ENCODE results near the gene HMCES.

HMCES gene

GRCh38 chr3:129324855-129325254 is 46.2 kb downstream of the HMCES start:
- H2AFZ ChIP-seq (ENCODE audit: low read depth, low read length): no peak overlapping the region
- H3K27me3 ChIP-seq (ENCODE audit: low read depth, low read length): peaks cover 19% of the 10 kb centered on the region
- H3K9ac ChIP-seq (ENCODE audit: low read length): no peak overlapping the region
- H3K9me3 ChIP-seq (ENCODE audit: insufficient read depth, low read length): no peaks in the 10 kb centered on the region
- no peaks in the 10 kb centered on the region for H3K36me3 ChIP-seq (replicated peaks; ENCODE audit: low read depth, low read length)
- H3K4me3 ChIP-seq (ENCODE audit: low read length): no peak overlapping the region
- no peak overlapping the region for H3K27ac ChIP-seq (ENCODE audit: low read length)
- no peaks in the 10 kb centered on the region for H3K79me2 ChIP-seq (ENCODE audit: low read length)
- TF ChIP-seq, protein P1, sequence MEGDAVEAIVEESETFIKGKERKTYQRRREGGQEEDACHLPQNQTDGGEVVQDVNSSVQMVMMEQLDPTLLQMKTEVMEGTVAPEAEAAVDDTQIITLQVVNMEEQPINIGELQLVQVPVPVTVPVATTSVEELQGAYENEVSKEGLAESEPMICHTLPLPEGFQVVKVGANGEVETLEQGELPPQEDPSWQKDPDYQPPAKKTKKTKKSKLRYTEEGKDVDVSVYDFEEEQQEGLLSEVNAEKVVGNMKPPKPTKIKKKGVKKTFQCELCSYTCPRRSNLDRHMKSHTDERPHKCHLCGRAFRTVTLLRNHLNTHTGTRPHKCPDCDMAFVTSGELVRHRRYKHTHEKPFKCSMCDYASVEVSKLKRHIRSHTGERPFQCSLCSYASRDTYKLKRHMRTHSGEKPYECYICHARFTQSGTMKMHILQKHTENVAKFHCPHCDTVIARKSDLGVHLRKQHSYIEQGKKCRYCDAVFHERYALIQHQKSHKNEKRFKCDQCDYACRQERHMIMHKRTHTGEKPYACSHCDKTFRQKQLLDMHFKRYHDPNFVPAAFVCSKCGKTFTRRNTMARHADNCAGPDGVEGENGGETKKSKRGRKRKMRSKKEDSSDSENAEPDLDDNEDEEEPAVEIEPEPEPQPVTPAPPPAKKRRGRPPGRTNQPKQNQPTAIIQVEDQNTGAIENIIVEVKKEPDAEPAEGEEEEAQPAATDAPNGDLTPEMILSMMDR (IDR thresholded peaks at IDR 0.05; ENCODE audit: low read depth, low read length): no peak
- no peak for TF ChIP-seq EZH2phosphoT487 (IDR thresholded peaks at IDR 0.05; ENCODE audit: low read depth)
- H4K20me1 ChIP-seq (ENCODE audit: insufficient read depth, low read length): no peaks in the 10 kb centered on the region
- no peak overlapping the region for H3K4me2 ChIP-seq (ENCODE audit: low read length)
- H3K4me1 ChIP-seq (ENCODE audit: low read length): peaks cover 4% of the 10 kb centered on the region; the same call in 1 of the 2 replicates

- no peaks in the 10 kb centered on the region for H3K79me2 ChIP-seq (ENCODE audit: low read length)
- H3K27me3 ChIP-seq (ENCODE audit: low read depth, low read length): peaks cover 21% of the 10 kb centered on the region
- H3K36me3 ChIP-seq (replicated peaks; ENCODE audit: low read depth, low read length): no peaks in the 10 kb centered on the region
- H2AFZ ChIP-seq (ENCODE audit: low read depth, low read length): no peak overlapping the region
- peaks cover 6% of the 10 kb centered on the region for H3K4me1 ChIP-seq (ENCODE audit: low read length)
- H3K4me2 ChIP-seq (ENCODE audit: low read length): no peak overlapping the region
- no peak overlapping the region for H3K4me3 ChIP-seq (ENCODE audit: low read length)
- TF ChIP-seq EZH2phosphoT487 (IDR thresholded peaks at IDR 0.05; ENCODE audit: low read depth): no peak
- TF ChIP-seq, protein P1 (IDR thresholded peaks at IDR 0.05; ENCODE audit: low read depth, low read length): no peak
- H3K9me3 ChIP-seq (ENCODE audit: insufficient read depth, low read length): no peaks in the 10 kb centered on the region
- no peaks in the 10 kb centered on the region for H4K20me1 ChIP-seq (ENCODE audit: insufficient read depth, low read length)
- H3K9ac ChIP-seq (ENCODE audit: low read length): no peak overlapping the region
- no peak overlapping the region for H3K27ac ChIP-seq (ENCODE audit: low read length)
Measured at GRCh38 chr3:129325383-129325782, 46.7 kb downstream of the HMCES start.

- no peak overlapping the region for H3K4me2 ChIP-seq (ENCODE audit: low read length)
- H2AFZ ChIP-seq (ENCODE audit: low read depth, low read length): no peak overlapping the region
- H3K36me3 ChIP-seq (replicated peaks; ENCODE audit: low read depth, low read length): no peaks in the 10 kb centered on the region
Measured at GRCh38 chr3:129326138-129326537, 47.5 kb downstream of the HMCES start.

DNA sequence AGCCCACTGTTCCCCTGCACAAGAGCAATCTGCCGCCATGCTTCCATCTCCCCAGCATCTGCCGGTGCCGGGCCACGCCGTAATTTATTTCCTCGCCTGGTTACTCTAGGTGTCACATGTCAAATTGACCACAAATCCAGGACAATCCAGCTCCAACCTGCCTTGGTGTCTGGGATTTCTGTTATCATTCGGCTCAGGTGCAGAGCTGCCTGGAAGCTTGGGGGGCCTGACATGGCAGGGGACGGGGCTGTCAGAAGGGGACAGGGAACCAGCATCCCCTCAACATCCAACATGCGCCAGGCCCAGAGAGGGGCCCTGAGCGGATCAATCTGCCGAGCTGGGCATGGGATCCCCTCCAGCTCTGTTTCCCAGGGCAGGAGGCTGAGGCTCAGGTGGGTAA is 47.9 kb downstream of the HMCES start:
- Histone ChIP-seq H3K4me2 (ENCODE audit: low read length) (no peak overlapping the region), H3K27ac (ENCODE audit: low read length) (no peak overlapping the region), H3K79me2 (ENCODE audit: low read length) (no peaks in the 10 kb centered on the region), H3K4me1 (ENCODE audit: low read length) (peaks cover 10% of the 10 kb centered on the region), H2AFZ (ENCODE audit: low read depth, low read length) (no peak overlapping the region), H3K36me3 (replicated peaks; ENCODE audit: low read depth, low read length) (no peaks in the 10 kb centered on the region), H4K20me1 (ENCODE audit: insufficient read depth, low read length) (no peaks in the 10 kb centered on the region), H3K4me3 (ENCODE audit: low read length) (no peak overlapping the region), H3K27me3 (ENCODE audit: low read depth, low read length) (peaks cover 23% of the 10 kb centered on the region), H3K9ac (ENCODE audit: low read length) (no peak overlapping the region), H3K9me3 (ENCODE audit: insufficient read depth, low read length) (no peaks in the 10 kb centered on the region)
- no peak for TF ChIP-seq EZH2phosphoT487 (IDR thresholded peaks at IDR 0.05; ENCODE audit: low read depth)
- TF ChIP-seq, protein P1 (IDR thresholded peaks at IDR 0.05; ENCODE audit: low read depth, low read length): no peak

More at GRCh38 chr3:129326138-129326537, 47.5 kb downstream of the HMCES start:
- no peak overlapping the region for H3K9ac ChIP-seq (ENCODE audit: low read length)
- H3K9me3 ChIP-seq (ENCODE audit: insufficient read depth, low read length): no peaks in the 10 kb centered on the region
- TF ChIP-seq, protein P1 (IDR thresholded peaks at IDR 0.05; ENCODE audit: low read depth, low read length): no peak
- TF ChIP-seq EZH2phosphoT487 (IDR thresholded peaks at IDR 0.05; ENCODE audit: low read depth): no peak
- H4K20me1 ChIP-seq (ENCODE audit: insufficient read depth, low read length): no peaks in the 10 kb centered on the region
- H3K4me1 ChIP-seq (ENCODE audit: low read length): peaks cover 10% of the 10 kb centered on the region
- H3K4me3 ChIP-seq (ENCODE audit: low read length): no peak overlapping the region
- no peaks in the 10 kb centered on the region for H3K79me2 ChIP-seq (ENCODE audit: low read length)
- H3K27ac ChIP-seq (ENCODE audit: low read length): no peak overlapping the region
- H3K27me3 ChIP-seq (ENCODE audit: low read depth, low read length): peaks cover 23% of the 10 kb centered on the region
